HG02642 (cell line): Measurements from ENCODE around the gene APEX1.
"Not testable (repeated sequence)": the region's sequence is repeated elsewhere in the genome, so short reads cannot be mapped to it uniquely, and the experiment has no call there.

Source experiments
- ATAC-seq: cut with Tn5 transposase; IDR thresholded peaks from one replicate; pipeline ENCODE4 v1.9.1; 2021; ENCODE audit warnings: mild to moderate bottlenecking; ENCODE audit not compliant: unreplicated experiment, poor library complexity

Gene APEX1

DNA sequence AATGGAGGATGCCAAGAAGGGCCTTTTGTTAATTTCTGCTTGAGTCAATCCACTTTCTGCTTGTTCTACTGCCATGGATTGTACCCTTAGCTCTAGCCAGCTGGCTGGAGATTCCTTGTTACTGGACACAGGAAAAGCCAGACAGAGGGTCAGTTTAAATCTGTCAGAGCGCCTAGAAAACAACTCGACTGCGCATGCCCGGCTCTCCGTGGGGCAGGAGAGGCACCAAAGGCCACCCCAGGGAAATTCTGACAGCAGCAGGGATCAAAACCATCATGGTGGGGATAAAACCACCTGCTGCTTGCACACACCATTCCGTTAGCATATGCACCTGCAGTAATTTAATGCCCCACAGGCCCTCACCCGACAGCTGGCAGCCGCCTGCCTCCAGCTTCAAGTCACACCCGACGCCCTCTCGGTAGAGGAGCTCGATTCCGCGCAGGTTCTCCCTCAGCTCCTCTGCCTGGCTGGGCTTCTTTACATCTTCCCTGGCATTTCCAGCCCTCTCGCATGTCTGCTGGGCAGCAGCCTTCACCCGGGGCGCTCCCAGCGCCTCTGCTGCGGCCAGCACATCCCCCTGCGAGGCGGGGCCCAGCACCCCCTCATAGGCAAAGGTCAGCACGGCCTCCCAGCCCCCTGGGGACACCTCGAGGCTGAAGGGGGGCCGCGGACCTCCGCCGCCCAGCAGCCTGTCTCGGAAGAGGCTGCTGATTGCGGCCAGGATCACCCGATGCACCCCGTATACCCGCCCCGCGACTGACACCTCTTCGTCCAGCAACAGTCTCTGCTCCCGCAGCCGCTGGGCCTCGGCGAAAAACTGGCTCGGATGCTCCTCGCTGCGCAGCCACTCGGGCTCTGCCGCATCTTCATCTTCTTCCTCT, 20.1 kb upstream of the APEX1 start:
- ATAC-seq, result no peak

DNA sequence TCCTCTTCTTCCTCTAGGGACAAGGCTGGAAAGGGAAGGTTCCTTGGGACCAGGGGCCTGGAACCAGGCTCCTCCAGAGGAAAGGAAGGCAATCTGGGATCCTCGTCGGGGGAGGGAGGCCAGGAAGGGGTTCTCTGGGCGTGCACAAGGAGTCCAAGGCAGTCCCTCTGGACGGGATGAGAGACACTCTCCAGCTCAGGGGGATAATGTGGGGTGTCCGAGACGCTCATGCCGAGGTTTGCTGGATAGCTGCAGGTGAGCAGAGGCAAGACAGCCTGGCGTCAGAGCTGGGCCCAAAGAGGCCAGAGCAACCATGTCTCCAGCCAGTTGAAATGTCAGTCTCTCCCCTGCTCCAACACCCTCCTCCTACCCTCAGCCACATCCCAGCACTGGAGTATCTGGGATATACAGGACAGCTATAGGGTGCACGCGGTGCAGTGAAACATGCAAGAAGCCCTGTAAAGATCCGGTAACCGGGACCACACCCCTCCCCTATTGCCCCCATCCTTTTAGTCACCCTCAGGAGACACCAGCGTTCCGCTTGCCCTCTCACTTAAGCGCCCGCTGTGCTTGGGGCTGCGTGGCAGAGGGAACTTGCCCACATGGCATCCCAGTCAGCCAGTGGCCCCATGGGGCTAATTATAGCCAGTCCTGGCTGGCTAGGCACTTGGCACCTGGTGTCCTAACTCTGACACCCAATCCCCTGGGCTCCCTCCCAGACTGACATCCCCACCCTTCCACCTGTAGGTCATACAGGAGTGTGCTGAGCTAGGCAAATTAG, 19.3 kb upstream of the APEX1 start, which contains the start of gene KLHL33:
Gene KLHL33, minus strand, starts transcription at position 585 of the 781 bp plus-strand sequence. Its CDS starts 355 bp downstream, at position 230.
- ATAC-seq, result no peak

DNA sequence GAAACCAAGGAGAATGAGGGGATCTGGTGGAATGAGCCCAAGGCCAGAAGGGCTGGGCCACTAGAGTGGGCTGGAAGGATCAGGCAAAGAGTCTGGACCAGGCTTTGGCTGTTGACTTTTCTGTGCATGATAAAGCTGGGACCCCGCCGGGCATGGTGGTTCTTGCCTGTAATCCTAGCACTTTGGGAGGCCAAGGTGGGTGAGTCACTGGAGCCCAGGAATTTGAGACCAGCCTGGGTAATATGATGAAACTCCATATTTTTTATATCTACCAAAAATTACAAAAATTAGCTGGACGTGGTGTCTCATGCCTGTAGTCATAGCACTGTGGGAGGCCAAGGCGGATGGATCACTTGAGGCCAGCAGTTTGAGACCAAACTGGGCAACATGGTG, 18.7 kb upstream of the APEX1 start:
- no peak for ATAC-seq

DNA sequence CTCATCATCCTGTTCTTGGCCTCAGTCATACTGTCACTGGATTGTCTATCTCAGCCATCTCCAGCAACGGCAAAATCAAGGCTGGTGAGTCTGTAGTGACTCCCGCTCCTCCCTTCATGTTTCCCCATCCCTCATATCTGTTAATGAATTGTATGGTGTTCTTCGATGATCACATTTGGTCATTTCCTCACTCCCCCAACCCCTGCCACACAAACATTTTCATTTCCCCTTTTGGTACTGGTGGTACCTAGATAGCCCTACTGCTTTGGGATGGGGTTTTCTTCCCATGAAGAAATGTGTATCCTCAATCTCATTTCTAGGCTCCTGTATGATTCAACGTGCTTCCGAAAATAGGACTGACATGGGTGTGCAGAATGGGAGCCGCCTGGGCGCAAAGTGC, 16.4 kb upstream of the APEX1 start:
- no peak for ATAC-seq

DNA sequence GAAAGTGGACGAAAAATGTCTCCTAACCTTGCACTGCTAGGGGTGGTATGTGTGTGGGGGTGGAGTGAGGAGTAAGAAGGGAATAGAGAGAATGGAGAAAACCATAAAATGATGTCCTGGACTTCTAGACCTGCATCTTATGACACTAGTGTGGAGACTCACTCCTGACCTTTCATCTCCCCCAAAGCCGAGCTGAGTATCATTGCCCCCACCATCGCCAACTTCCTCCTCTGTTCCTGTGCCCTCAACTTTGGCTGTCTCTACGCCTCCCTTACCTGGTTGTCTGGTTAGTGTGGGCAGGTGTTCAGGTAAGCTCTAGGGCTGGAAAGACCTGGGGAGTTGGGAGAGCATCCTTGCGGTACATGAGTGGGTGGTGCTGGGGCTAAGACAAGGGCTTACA, 14.6 kb upstream of the APEX1 start:
- ATAC-seq, result no peak

DNA sequence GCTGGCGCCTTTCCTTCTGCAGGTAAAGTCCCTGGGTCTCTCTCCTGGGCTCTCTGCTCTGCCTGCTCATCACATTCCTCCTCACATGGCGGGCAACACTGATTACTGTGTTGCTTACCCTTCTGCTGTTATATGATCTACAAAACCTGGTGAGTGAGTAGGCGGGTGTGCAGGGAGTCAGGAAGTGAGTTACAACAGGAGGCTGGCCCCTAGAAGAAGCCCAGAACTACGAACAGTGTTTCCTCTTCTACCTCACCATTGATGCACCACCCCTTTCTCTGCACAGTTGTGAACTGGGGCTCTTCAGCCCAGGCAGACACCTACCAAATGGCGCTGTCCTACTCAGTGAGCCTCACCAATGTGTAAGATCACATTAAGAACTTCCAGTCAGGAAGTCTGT, 14.1 kb upstream of the APEX1 start:
- no peak for ATAC-seq

DNA sequence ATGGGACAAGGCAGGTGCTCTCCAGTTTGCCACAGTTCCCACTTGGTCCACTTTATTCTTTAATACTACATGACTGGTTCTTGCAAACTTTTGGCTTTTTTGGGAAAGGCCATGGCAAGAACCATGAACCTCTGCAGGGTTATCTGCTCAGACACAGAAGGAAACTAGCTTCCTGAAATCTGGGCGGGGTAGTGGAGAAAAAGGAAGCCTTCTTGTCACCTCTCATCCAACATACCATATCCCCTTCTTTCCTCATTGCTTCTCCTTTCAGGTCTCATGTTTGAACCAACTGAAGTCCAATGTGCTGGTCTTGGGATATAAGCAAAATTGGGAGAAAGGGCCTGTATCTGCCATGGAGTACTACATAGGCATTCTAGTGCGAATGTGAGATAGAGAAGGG, 13.6 kb upstream of the APEX1 start:
- no peak for ATAC-seq

DNA sequence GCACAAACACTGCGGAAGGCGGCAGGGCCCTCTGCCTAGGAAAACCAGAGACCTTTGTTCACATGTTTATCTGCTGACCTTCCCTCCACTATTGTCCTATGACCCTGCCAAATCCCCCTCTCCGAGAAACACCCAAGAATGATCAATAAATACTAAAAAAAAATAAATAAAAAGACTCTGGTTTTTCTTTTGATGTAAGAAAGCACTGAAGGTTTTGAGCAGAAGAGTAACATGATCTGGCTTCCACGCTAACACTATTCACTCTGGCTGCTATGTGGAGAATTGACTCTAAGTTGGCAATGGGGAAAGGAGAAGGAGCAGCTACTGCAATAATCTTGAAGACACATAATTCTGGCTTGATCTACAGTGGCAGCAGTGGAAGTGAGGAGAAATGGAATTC, 11.4 kb upstream of the APEX1 start:
- not testable (repeated sequence) for ATAC-seq

DNA sequence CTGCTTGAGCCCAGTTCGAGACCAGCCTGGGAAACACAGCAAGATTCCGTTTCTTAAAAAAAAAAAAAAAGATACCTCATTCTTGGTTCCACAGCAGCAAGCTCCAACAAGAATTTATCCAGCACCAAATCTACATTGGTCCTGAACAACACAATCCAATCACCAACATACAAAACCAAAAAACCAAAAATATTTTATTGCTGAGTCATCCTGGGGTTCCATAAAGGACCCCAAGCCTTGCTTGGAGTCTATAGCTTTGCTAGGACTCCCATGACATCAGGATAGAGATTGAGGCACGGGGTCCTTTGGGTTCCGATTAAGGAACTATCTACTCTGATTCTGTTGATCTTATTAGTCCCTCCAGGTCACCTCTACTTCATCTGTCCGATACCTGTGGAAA, 8.1 kb upstream of the APEX1 start:
- ATAC-seq, result no peak

DNA sequence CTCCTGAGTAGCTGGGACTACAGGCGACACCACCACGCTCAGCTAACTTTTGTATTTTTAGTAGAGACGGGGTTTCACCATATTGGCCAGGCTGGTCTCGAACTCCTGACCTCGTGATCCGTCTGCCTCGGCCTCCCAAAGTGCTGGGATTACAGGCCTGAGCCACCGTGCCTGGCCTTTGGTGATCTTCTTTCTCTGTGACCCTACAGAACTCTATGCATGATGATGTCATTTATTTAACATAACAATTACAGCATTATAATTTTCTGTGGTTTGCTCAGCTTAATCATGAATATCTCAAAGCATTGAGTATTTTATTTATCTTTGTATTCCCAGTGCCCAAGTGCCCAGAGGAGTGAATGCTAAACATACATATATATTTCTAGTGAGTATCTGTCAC, 2.2 kb upstream of the APEX1 start:
- ATAC-seq, result not testable (repeated sequence)

DNA sequence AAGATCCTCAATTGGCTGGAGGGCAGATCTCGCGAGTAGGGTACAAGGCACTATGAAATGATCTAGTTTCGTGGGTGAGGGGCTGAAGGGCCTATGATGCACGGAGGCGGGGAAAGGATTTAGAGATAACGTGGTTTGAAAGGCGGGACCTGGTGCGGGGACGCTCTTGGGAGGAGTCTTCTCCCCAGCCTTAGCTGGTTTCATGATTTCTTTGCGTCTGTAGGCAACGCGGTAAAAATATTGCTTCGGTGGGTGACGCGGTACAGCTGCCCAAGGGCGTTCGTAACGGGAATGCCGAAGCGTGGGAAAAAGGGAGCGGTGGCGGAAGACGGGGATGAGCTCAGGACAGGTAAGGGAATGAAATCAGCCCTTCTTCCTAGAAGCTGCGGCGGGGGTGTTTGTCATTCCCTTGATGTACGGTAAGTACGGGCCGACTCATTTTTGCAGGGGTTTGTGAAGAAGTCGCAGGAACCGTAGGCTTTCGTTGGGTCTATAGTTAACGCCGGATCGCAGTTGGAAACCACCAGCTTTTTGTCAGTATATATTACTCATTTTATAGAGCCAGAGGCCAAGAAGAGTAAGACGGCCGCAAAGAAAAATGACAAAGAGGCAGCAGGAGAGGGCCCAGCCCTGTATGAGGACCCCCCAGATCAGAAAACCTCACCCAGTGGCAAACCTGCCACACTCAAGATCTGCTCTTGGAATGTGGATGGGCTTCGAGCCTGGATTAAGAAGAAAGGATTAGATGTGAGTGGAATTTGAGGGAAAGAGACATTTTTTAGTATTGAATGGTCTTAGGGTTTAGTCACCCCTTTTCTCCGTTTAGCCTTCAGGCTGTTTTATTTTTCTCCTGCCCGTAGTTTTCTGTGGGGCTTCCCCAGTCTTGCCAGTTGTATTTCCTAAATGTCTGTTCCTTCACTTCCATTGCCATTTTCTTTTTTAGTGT, 602 bp downstream of the APEX1 start:
- peak; percentile 60 for ATAC-seq

DNA sequence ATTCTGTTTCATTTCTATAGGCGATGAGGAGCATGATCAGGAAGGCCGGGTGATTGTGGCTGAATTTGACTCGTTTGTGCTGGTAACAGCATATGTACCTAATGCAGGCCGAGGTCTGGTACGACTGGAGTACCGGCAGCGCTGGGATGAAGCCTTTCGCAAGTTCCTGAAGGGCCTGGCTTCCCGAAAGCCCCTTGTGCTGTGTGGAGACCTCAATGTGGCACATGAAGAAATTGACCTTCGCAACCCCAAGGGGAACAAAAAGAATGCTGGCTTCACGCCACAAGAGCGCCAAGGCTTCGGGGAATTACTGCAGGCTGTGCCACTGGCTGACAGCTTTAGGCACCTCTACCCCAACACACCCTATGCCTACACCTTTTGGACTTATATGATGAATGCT, 1.9 kb downstream of the APEX1 start:
- no peak for ATAC-seq

DNA sequence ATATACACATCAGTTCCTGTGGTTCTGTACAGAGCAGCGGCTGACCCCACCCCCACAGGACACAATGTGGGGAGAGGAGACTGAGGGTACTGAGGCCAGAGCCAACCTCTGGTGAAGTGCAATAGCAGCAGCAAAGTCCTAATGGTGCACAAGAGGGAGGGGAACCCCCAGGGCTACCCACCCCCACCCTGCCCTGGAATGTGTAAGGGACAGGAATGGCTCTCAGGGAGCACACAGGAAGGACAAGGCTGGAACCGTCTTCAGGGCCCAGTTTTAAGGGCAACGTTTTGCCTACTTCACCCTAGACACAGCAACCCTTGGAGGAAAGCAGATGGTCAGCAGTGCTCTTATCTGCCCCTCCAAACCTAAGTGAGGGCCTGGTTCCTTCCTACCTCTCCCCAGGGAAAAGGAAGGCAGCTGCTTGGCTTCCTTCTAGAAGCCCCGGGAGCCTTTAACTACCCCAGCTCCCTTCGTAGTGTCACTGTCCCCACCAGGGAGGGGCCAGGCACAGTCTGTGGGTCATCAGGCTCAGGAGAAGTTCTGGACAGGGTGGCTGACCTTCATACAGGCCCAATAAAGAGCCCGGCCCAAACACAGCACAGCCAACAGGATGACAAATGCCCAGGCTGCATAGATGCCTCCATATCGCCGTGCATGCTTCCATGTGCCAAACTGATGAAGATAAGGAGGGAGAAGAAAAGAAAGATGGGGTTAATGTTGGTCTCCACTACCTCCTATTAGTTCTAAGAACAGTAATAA, 3.2 kb downstream of the APEX1 start:
- ATAC-seq, result no peak

DNA sequence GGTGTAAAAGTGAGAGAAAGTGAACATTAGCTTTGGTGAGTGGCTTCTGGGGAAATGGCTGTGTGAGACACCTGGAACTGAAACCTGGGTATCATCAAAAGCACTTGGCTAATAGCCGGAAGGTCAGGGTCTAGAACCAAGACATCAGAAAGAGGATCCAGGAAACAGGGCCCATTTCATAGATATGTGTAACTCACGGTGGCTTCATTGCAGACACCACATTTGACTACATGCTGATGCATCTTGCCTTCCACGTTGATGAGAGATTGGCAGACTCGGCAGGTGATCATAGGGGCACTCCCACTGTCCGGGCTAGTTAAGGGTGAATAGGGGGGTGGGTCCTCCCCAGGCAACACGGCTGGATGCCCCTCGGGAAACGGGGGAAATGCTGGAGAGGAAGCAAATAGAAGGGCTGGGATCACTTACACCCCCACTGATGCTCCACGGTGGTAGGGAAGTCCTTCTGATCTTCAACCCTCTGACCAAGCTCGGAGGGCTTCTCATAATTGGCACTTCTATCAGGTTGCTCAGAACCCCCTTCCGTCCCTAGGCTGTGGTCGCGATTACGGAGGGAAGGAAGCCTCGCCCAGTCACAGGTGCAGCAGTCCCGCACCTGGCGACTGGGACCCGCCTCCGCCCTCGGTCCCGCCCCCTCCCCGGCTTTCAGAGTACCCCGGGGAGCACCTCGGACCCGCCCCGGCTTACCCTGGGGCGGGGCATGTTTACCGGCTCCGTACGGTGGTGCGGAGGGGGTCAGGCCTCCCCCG, 5.6 kb downstream of the APEX1 start:
- peak; percentile 9 for ATAC-seq

DNA sequence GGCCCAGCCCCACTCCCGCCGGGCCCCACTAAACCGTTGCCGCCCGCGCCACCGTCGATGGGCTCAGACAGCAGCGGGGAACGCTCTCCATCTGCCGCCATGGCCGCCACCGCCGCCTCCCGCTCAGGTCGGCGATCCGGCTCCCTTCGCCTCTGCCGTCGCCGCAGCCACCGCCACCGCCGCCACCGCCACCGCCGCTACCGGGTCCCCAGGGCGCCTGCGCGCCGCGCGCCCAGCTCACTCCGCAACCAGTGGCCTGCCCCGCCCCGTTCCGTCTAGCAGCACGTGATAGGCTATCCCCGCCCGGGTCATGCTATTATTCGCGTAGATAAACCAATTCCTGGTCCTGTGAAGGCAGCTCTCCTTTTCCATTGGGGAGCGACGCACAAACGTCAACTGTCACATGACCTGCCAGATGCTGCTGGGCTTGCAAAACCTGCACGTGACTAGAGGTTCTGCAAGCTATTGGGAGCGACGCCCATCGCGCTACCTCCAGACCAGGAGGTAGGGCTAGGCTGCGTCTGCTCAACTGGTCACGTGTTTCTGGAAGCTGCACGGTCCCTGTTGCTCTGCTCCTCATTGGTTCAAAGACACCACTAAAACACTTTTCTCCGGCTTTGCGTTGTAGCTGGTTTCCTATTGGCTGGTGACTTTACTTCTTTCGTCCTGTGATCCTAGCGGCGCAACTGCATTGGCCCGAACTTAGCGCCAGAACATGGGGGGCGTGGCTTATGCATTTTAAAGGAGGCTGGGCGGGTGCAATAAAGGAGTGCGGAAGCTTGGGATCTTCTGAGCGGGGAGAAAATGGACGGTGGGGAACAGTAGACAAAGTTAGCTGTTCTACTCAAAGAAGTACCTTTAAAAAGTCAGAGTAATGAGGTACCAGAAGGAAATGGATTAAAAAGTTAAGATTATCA, 6.5 kb downstream of the APEX1 start, which contains the start of gene PIP4P1:
Gene PIP4P1, minus strand, starts transcription at position 210 of the 917 bp plus-strand sequence. Its CDS starts 109 bp downstream, at position 101.
- peak; percentile 94 for ATAC-seq

DNA sequence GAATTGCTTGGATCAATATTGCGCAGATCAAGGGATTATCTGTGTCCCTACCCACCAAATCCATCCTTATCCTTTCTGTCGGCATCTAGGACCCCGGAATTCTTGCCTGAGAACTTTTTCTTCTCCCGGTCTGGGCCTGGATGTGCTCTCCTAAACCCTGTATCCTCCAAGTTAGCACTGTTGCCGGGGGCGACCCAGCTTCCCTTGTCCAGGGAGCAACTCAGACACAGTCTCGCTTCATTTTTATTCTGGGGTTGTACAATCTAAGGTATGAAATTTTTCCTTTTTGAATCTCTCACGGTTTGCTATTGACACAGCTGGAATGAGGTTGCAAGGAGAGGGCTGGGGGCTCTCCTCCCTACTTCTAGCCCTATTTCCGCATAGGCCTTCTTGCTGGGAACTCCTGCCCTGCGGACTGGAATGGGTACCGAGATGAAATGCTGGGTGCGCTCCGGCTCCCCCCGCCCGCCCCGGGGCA, 13.8 kb downstream of the APEX1 start:
- peak; percentile 7 for ATAC-seq

DNA sequence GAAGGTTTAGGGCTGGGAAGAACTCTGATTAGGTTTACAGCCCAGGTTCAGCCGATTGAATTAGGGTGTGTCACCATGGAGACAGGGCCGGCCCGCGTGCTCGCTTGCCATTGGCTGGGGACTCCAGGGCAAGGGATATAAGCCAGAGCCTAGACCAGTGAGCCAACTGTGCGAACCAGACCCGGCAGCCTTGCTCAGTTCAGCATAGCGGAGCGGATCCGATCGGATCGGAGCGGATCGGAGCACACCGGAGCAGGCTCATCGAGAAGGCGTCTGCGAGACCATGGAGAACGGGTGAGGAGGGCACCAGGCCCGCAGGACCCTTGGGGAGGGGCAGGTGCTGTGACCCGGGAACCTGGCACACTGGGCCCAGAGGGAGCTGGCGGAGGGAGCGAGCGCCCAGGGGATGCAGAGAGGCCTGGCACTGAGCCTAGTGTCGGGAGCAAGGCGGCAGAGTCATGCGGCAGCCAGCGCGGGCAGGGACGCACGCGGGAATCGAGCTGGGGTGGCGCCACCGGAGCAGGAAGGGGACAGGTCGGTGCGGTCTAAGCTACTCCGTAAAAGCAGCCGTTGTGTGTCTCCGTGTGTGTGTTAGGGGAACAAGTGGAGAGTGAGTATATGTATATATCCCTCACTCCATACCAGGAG, 14.3 kb downstream of the APEX1 start, which contains the start of gene PNP:
Gene PNP, plus strand, starts transcription at position 165 of the 648 bp plus-strand sequence. Its CDS starts 119 bp downstream, at position 284.
- ATAC-seq, result peak; percentile 97
